Measurements from ENCODE around the gene NADSYN1. TPM values are rescaled to one million over a fixed set of nuclear protein-coding genes. Genes with fewer than 3 reads are reported as not detected.

NADSYN1 gene
- total and polyA plus RNA-seq, 4 donors, result 62.8 to 79.3 (median 65.0) TPM

DNA sequence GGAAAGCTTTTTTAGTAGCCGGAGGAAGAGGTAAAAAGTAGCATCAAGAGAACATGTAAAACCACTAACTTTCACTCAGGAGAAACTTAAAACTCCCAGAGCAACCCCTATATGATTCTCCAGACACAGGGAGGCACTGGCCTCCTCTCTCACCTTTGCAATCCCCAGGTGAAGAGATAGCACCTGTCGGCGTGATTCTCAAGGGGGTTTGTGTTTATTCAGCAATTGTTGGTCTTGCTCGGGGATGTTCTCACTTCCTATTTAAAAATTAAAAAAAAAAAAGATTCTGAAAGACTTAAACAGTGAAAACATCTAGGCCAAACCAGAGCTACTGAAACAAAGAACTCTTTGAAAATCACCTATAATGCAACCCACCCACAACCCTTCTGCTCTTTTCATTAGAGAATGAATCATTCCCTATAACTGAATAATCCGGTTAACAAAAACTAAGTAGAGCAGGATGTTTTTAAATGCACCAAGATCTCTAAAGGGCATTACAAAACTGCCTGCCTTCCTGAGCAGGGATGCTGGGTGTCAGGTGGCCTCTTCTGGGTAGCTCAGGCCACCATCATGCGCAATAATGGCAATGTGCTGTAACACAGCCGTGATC is 29.7 kb upstream of the NADSYN1 start:
- Histone ChIP-seq H3K36me3 (ENCODE audit: control insufficient read depth in 4 of 4, insufficient read depth in 4 of 4, low read length in 4 of 4) (no peaks in the 10 kb centered on the region), H3K27me3 (ENCODE audit: control insufficient read depth in 3 of 3, insufficient read depth in 3 of 3, low read length in 2 of 3) (no peaks in the 10 kb centered on the region), H3K9ac (ENCODE audit: insufficient read depth in 1 of 2, low read length in 2 of 2) (no peak overlapping the region), H3K9me3 (ENCODE audit: control insufficient read depth in 4 of 4, insufficient read depth in 3 of 4, low read length in 3 of 4) (peaks cover 0 to 4% (median 0%) of the 10 kb centered on the region in 4 donors), H3K4me3 (no peak overlapping the region), H3K27ac (ENCODE audit: low read depth in 1 of 2, low read length in 1 of 2) (no peak overlapping the region), H3K4me1 (ENCODE audit: control insufficient read depth in 5 of 5, insufficient read depth in 5 of 5, low read length in 5 of 5) (peaks cover 0 to 1% (median 0%) of the 10 kb centered on the region in 5 donors)
- DNase-seq (no peak), ATAC-seq (ENCODE audit: insufficient read depth, low FRiP score) (no peak)
- WGBS, 2 donors, result 60 to 72% methylated on average over 7 of the region's 7 CpGs
- TF ChIP-seq, protein P1, sequence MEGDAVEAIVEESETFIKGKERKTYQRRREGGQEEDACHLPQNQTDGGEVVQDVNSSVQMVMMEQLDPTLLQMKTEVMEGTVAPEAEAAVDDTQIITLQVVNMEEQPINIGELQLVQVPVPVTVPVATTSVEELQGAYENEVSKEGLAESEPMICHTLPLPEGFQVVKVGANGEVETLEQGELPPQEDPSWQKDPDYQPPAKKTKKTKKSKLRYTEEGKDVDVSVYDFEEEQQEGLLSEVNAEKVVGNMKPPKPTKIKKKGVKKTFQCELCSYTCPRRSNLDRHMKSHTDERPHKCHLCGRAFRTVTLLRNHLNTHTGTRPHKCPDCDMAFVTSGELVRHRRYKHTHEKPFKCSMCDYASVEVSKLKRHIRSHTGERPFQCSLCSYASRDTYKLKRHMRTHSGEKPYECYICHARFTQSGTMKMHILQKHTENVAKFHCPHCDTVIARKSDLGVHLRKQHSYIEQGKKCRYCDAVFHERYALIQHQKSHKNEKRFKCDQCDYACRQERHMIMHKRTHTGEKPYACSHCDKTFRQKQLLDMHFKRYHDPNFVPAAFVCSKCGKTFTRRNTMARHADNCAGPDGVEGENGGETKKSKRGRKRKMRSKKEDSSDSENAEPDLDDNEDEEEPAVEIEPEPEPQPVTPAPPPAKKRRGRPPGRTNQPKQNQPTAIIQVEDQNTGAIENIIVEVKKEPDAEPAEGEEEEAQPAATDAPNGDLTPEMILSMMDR (IDR thresholded peaks at IDR 0.05; ENCODE audit: control extremely low read depth, extremely low read depth), result no peak

DNA sequence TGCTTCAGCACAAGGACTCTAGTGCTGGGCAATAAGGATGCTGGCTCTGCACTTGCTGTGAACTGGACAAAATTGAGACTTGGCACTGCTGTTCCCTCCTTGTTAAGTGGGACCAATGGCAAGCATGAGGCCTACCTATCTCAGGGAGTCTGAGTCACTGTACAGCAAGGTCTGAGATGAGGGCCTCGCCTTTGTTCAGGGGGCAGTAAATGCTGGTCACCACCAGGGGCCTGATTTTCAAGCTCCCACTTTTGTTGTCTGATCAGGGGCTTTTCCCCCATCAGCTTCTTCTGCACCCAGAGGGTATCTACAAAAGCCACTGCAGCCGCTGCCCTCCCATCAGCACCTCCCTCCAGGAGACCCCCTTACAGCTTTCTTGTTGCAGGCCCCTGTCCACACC is 27.6 kb upstream of the NADSYN1 start:
- no peak for DNase-seq
- H3K4me3 ChIP-seq, result no peak overlapping the region
- H3K27ac ChIP-seq (ENCODE audit: low read depth in 1 of 2, low read length in 1 of 2), result no peak overlapping the region
- ATAC-seq (ENCODE audit: insufficient read depth, low FRiP score), result no peak
- WGBS, 2 donors, result 91 to 100% methylated on average over 2 of the region's 2 CpGs
- H3K9me3 ChIP-seq (ENCODE audit: control insufficient read depth in 4 of 4, insufficient read depth in 3 of 4, low read length in 3 of 4), result peaks cover 0 to 4% (median 0%) of the 10 kb centered on the region in 4 donors
- H3K9ac ChIP-seq (ENCODE audit: insufficient read depth in 1 of 2, low read length in 2 of 2), result no peak overlapping the region
- peaks cover 0 to 11% (median 5%) of the 10 kb centered on the region in 5 donors for H3K4me1 ChIP-seq (ENCODE audit: control insufficient read depth in 5 of 5, insufficient read depth in 5 of 5, low read length in 5 of 5)
- no peaks in the 10 kb centered on the region for H3K36me3 ChIP-seq (ENCODE audit: control insufficient read depth in 4 of 4, insufficient read depth in 4 of 4, low read length in 4 of 4)
- H3K27me3 ChIP-seq (ENCODE audit: control insufficient read depth in 3 of 3, insufficient read depth in 3 of 3, low read length in 2 of 3), result no peaks in the 10 kb centered on the region
- TF ChIP-seq, protein P1 (IDR thresholded peaks at IDR 0.05; ENCODE audit: control extremely low read depth, extremely low read depth), result no peak

DNA sequence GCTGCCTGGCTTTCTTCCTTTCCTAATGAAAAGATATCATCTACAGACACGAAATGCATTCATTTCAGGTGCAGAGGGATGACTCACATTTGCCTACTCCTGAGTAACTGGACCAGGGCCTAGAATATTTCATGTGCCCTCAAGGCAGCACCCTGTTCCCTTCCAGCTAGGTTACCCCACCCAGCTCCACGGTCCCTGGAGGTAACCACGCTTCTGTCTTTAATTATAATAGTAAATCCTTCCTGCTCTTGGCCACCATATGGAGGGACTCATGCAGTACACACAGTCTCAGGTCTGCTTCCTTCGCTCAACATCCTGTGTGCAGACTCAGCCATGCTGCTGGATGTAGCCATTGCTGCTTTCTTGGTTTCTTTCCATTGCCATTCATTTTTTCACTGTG is 27.1 kb upstream of the NADSYN1 start:
- Histone ChIP-seq H3K4me3 (no peak overlapping the region), H3K9ac (ENCODE audit: insufficient read depth in 1 of 2, low read length in 2 of 2) (no peak overlapping the region), H3K36me3 (ENCODE audit: control insufficient read depth in 4 of 4, insufficient read depth in 4 of 4, low read length in 4 of 4) (no peaks in the 10 kb centered on the region), H3K27ac (ENCODE audit: low read depth in 1 of 2, low read length in 1 of 2) (no peak overlapping the region), H3K4me1 (ENCODE audit: control insufficient read depth in 5 of 5, insufficient read depth in 5 of 5, low read length in 5 of 5) (peaks cover 0 to 11% (median 4%) of the 10 kb centered on the region in 5 donors), H3K27me3 (ENCODE audit: control insufficient read depth in 3 of 3, insufficient read depth in 3 of 3, low read length in 2 of 3) (no peaks in the 10 kb centered on the region), H3K9me3 (ENCODE audit: control insufficient read depth in 4 of 4, insufficient read depth in 3 of 4, low read length in 3 of 4) (peaks cover 0 to 4% (median 0%) of the 10 kb centered on the region in 4 donors)
- ATAC-seq (ENCODE audit: insufficient read depth, low FRiP score) (no peak), DNase-seq (no peak)
- TF ChIP-seq, protein P1 (IDR thresholded peaks at IDR 0.05; ENCODE audit: control extremely low read depth, extremely low read depth), result no peak
- 76 to 84% methylated on average over 4 of the region's 4 CpGs for WGBS, 2 donors

DNA sequence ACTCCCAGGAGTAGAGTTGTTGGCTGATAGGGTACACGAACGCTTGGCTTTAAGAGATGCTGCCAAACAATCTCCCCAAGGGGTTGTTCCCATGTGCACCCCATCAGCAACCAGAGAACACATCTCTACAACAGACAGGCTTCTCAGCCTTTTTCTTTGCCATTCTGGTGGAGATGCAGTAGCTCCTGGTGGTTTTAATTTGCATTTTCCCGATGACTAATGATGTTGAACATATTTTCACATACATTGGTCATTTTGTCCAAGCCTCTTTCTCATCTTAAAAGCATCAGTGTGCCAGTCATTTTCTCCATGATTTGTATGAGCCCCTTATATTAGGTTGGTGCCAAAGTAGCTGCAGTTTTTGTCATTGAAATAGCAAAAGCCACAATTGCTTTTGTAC is 26.6 kb upstream of the NADSYN1 start:
- Histone ChIP-seq H3K27me3 (ENCODE audit: control insufficient read depth in 3 of 3, insufficient read depth in 3 of 3, low read length in 2 of 3) (no peaks in the 10 kb centered on the region), H3K9me3 (ENCODE audit: control insufficient read depth in 4 of 4, insufficient read depth in 3 of 4, low read length in 3 of 4) (peaks cover 0 to 4% (median 0%) of the 10 kb centered on the region in 4 donors), H3K4me3 (no peak overlapping the region), H3K9ac (ENCODE audit: insufficient read depth in 1 of 2, low read length in 2 of 2) (no peak overlapping the region), H3K4me1 (ENCODE audit: control insufficient read depth in 5 of 5, insufficient read depth in 5 of 5, low read length in 5 of 5) (peaks cover 0 to 11% (median 4%) of the 10 kb centered on the region in 5 donors), H3K36me3 (ENCODE audit: control insufficient read depth in 4 of 4, insufficient read depth in 4 of 4, low read length in 4 of 4) (no peaks in the 10 kb centered on the region), H3K27ac (ENCODE audit: low read depth in 1 of 2, low read length in 1 of 2) (no peak overlapping the region)
- 91 to 98% methylated on average over 3 of the region's 3 CpGs for WGBS, 2 donors
- TF ChIP-seq, protein P1 (IDR thresholded peaks at IDR 0.05; ENCODE audit: control extremely low read depth, extremely low read depth), result no peak
- no peak for ATAC-seq (ENCODE audit: insufficient read depth, low FRiP score)
- no peak for DNase-seq

Data from lung (tissue), 12 donors.